Duodenal mucosa (tissue), 2 donors: ENCODE results near the gene MGAT4D.

Experiments
- H3K27ac ChIP-seq: one replicate; pipeline ENCODE4 v1.7.0; 2013; ENCODE audit warnings: low read depth, low read length
- H3K27me3 ChIP-seq, 2 donors: one replicate each; pipeline ENCODE4 v1.7.0; 2013; ENCODE audit warnings: low read length in 2 of 2, control low read depth in 1 of 2; ENCODE audit not compliant: insufficient read depth in 2 of 2, control insufficient read depth in 1 of 2
- H3K36me3 ChIP-seq, 2 donors: one replicate each; pipeline ENCODE4 v1.7.0; 2013; ENCODE audit warnings: low read length in 2 of 2, control low read depth in 1 of 2; ENCODE audit not compliant: insufficient read depth in 2 of 2, control insufficient read depth in 1 of 2
- H3K4me1 ChIP-seq, 2 donors: one replicate each; pipeline ENCODE4 v1.7.0; 2013; ENCODE audit warnings: low read length in 2 of 2, control low read depth in 1 of 2; ENCODE audit not compliant: insufficient read depth in 2 of 2, control insufficient read depth in 1 of 2
- H3K4me3 ChIP-seq, 2 donors: one replicate each; pipeline ENCODE4 v1.7.0; 2013; ENCODE audit warnings: low read length in 2 of 2, low read depth in 1 of 2
- H3K9ac ChIP-seq, 2 donors: one replicate each; pipeline ENCODE4 v1.7.0; 2013; ENCODE audit warnings: low read length in 2 of 2, low read depth in 1 of 2
- H3K9me3 ChIP-seq, 2 donors: one replicate each; pipeline ENCODE4 v1.7.0; 2013; ENCODE audit warnings: low read length in 2 of 2, control low read depth in 1 of 2; ENCODE audit not compliant: control insufficient read depth in 1 of 2

MGAT4D gene

DNA sequence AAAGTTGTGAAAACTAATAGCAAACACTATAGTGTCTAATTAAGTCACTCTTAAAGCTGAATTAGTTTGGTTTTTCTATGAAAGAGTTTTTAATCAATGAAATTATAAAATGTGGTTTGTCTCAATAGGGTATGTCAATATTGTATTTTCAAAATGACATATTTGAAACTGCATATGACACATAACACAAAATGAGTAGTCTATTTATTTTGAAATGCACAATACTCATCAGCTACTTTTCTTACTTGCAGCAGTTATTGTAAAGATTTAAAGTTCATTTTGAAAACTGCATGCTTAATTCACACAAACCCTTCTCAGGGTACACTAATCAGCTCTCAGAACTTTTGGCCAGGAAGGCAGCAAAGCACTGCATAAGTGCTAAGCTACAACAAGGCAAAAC is 91.8 kb downstream of the MGAT4D start:
- Histone ChIP-seq H3K36me3 (no peaks in the 10 kb centered on the region), H3K9ac (no peak overlapping the region)

DNA sequence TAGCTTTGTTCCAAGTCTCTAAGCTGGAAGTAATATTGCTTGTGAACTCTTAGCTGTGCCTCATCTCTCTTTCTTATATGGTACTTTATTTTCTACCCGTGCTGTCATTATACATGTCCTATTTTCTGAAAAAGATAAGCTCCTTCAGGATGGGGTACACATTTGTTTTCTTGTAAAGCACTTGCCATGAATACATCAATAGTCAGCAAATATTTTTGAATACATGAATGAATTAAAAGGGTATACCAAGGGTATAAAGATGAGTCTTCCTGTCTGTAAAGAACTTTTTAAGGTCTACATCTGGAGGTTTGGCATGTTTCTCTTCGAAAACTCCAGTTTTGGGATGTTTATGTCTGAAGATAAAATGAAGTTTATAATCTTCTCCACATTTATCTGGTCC is 98.0 kb downstream of the MGAT4D start:
- H3K27me3 ChIP-seq: no peaks in the 10 kb centered on the region
- H3K27ac ChIP-seq: no peak overlapping the region
- H3K9ac ChIP-seq: no peak overlapping the region
- H3K4me1 ChIP-seq: no peaks in the 10 kb centered on the region
- no peaks in the 10 kb centered on the region for H3K9me3 ChIP-seq
- H3K4me3 ChIP-seq: no peak overlapping the region
- no peaks in the 10 kb centered on the region for H3K36me3 ChIP-seq

More for the DNA sequence above, 91.8 kb downstream of the MGAT4D start:
- no peak overlapping the region for H3K4me3 ChIP-seq
- H3K4me1 ChIP-seq: no peaks in the 10 kb centered on the region
- H3K9me3 ChIP-seq: no peaks in the 10 kb centered on the region
- peaks cover 0 to 4% of the 10 kb centered on the region in 2 donors for H3K27me3 ChIP-seq
- H3K27ac ChIP-seq: no peak overlapping the region

DNA sequence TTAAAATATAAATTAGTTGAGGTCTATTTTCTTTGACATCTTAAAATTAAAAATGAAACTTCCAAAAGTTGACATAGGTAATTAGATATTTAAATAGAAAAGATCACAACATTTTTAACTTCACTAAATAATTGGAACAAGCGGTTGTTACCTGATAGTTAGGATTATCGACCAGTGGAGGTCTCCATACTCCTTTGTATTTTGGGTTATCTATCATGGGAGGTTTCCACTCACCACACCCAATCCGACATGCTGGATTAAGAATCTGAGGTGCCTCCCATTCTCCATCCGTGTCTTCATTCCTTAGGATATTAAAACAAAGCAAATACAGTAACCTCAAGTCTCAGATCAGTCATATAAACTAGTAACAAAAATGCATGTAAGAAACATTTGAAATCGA is 102.4 kb downstream of the MGAT4D start:
- Histone ChIP-seq H3K27ac (no peak overlapping the region), H3K4me1 (no peaks in the 10 kb centered on the region), H3K9ac (no peak overlapping the region), H3K9me3 (no peaks in the 10 kb centered on the region), H3K27me3 (no peaks in the 10 kb centered on the region), H3K36me3 (no peaks in the 10 kb centered on the region), H3K4me3 (no peak overlapping the region)
